Keratinocyte (primary cell): ENCODE measurements around the gene PSMB7. TPM values are rescaled to one million over a fixed set of nuclear protein-coding genes. Genes with fewer than 3 reads are reported as not detected.

Experiments
- DNase-seq: peaks from one replicate; pipeline ENCODE4 v3.0.0-alpha.2; 2011; ENCODE audit warnings: low read depth, missing footprints, low spot score
- FAIRE-seq: peaks from 2 replicates; lab custom pipeline; 2011; peaks lifted over from hg19 to GRCh38; lab: Jason Lieb, UNC
- H2AFZ ChIP-seq: 2 replicates; pipeline ENCODE4 v1.6.0; 2012; ENCODE audit warnings: low read length, control low read depth, inconsistent platforms; ENCODE audit not compliant: control insufficient read depth
- H3K27ac ChIP-seq: 2 replicates; pipeline ENCODE4 v1.5.1; 2011; ENCODE audit warnings: low read length; ENCODE audit not compliant: control insufficient read depth, insufficient read depth
- H3K27me3 ChIP-seq: 3 replicates; pipeline ENCODE4 v1.6.0; 2011; ENCODE audit warnings: low read length; ENCODE audit not compliant: control insufficient read depth, insufficient read depth; ENCODE audit errors: extremely low read depth
- H3K36me3 ChIP-seq, 2 experiments: 2 replicates in 1 of 2; 3 replicates in 1 of 2; pipeline ENCODE4 v1.5.1; 2011; ENCODE audit warnings: low read length in 2 of 2, mild to moderate bottlenecking in 1 of 2; ENCODE audit not compliant: control insufficient read depth in 2 of 2, insufficient read depth in 2 of 2; ENCODE audit errors: extremely low read depth in 1 of 2
- H3K4me1 ChIP-seq: 3 replicates; pipeline ENCODE4 v1.5.1; 2011; ENCODE audit warnings: low read length; ENCODE audit not compliant: control insufficient read depth, insufficient read depth; ENCODE audit errors: extremely low read depth
- H3K4me2 ChIP-seq: 3 replicates; pipeline ENCODE4 v1.6.0; 2011; ENCODE audit warnings: low read depth, low read length; ENCODE audit not compliant: control insufficient read depth, insufficient read depth; ENCODE audit errors: extremely low read depth
- H3K4me3 ChIP-seq, 3 experiments: fragments of 200-600 bp in 1 of 3; sonication (generic) in 1 of 3; 2 replicates in 2 of 3; 3 replicates in 1 of 3; pipeline ENCODE4 v1.5.1; 2011 to 2016; ENCODE audit warnings: low read length in 3 of 3, mild to moderate bottlenecking in 3 of 3, control low read depth in 2 of 3, inconsistent platforms in 1 of 3, low read depth in 1 of 3, mixed read lengths in 1 of 3, mixed run types in 1 of 3, moderate library complexity in 1 of 3; ENCODE audit not compliant: control insufficient read depth in 2 of 3, insufficient read depth in 2 of 3; ENCODE audit errors: extremely low read depth in 1 of 3
- H3K79me2 ChIP-seq: 2 replicates; pipeline ENCODE4 v1.6.0; 2012; ENCODE audit warnings: low read length; ENCODE audit not compliant: control insufficient read depth, insufficient read depth
- H3K9ac ChIP-seq: 3 replicates; pipeline ENCODE4 v1.6.0; 2011; ENCODE audit warnings: low read length; ENCODE audit not compliant: control insufficient read depth, insufficient read depth; ENCODE audit errors: extremely low read depth
- H3K9me1 ChIP-seq: 3 replicates; pipeline ENCODE4 v1.6.0; 2011; ENCODE audit warnings: low read length; ENCODE audit not compliant: control insufficient read depth, insufficient read depth; ENCODE audit errors: extremely low read depth
- H3K9me3 ChIP-seq: 2 replicates; pipeline ENCODE4 v1.5.1; 2012; ENCODE audit warnings: low read depth, low read length; ENCODE audit not compliant: control insufficient read depth
- H4K20me1 ChIP-seq: 3 replicates; pipeline ENCODE4 v1.6.0; 2011; ENCODE audit warnings: low read length; ENCODE audit not compliant: control insufficient read depth, insufficient read depth; ENCODE audit errors: extremely low read depth
- EZH2 ChIP-seq: IDR thresholded peaks from one replicate; pipeline ENCODE4 v1.6.1; 2012; ENCODE audit warnings: inconsistent platforms, mild to moderate bottlenecking, low read length, moderate library complexity
- dilution Hi-C: fragments of 300-500 bp; cut with MboI; formaldehyde crosslinking; loops from one replicate; pipeline ENCODE4 v1.7.0; 2020; ENCODE audit warnings: low sequenced_read_pairs; ENCODE audit not compliant: extremely low pct_ligation_motif_present
- polyA plus RNA-seq, 5 experiments: library from polyadenylated mRNA; depleted of rRNA in 3 of 5; stranded (reverse) in 3 of 5; stranded (forward) in 1 of 5; unstranded in 1 of 5; fragments of >200 nt; gene quantifications; 1 replicate in 1 of 5; 2 replicates in 3 of 5; 3 replicates in 1 of 5; pipeline versions ENCODE4 v1.2.1 to v1.2.3, GENCODE V29; 2011 to 2012; ENCODE audit warnings: missing spikeins in 2 of 5, low read depth in 1 of 5, low replicate concordance in 1 of 5
- TF ChIP-seq, protein P1 (sequence below), 3 experiments: IDR thresholded peaks in 1 of 3; conservative IDR thresholded peaks in 1 of 3; optimal IDR thresholded peaks in 1 of 3; 2 replicates in 2 of 3; 3 replicates in 1 of 3; pipeline versions ENCODE3 to v1.5.1; 2011; ENCODE audit warnings: low read length in 3 of 3, mild to moderate bottlenecking in 3 of 3, moderate library complexity in 2 of 3, control low read depth in 1 of 3, inconsistent platforms in 1 of 3; ENCODE audit not compliant: insufficient read depth in 2 of 3; ENCODE audit errors: extremely low read depth in 1 of 3

Gene PSMB7
- polyA plus RNA-seq, 1 donor (not counting 4 experiments of a cell fraction or from before 2014, with no cell fraction given): 388 TPM

DNA sequence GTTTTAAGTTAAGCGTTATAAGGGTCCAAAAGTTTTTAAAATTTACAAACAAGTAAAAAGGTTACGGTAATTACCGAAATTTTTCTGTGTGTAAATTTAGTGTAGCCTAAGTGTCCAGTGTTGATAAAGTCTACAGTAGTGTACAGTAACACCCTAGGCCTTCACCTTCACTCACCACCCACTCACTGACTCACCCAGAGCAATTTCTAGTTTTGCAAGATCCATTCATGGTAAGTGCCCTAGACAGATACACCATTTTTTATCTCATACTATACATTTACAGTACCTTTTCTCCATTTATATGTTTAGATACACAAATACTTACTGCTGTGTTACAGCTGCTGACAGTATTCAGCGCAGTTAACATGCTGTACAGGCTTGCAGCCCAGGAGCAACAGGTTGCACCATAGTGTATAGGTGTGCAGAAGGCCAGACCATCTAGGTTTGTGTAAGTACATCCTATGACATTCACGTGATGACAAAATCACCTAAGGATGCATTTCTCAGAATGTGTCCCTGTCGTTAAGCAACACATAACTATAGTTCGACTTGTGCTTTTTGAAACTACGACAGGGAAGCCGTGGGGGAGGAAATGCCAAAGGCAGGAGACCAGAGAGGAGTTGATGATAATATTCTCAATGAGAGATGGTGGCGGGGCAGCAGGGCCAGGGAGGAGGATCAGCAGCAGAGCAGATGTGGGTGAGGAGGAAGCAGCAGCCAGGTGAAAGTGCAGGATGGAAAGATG lies 48.6 kb downstream of the PSMB7 start:
- DNase-seq (no peak), FAIRE-seq (no peak)
- peaks cover 92% of the 10 kb centered on the region for H3K79me2 ChIP-seq

DNA sequence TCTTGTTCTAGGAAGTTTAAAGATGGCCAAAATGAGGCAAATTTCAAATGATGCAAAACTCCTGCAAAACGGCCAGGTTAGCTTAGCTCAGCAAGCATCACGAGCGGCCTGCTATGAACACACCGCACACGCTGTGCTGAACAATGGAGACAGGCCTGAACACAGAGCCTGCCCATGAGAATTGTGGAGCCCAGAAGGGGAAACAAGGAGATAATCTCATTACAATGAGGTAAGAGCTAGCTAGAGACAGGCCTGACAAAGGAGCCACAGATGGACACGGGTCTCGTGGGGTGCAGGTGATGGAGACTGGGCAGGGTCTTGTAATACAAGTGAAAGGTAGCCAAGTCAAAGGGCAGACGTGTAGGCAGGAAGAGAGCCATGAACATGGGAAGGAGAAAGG lies 50.2 kb downstream of the PSMB7 start:
- H3K9me3 ChIP-seq: no peaks in the 10 kb centered on the region
- H3K4me2 ChIP-seq: no peak overlapping the region
- H3K36me3 ChIP-seq: peaks cover 12 to 21% of the 10 kb centered on the region in 2 experiments
- DNase-seq (no peak), FAIRE-seq (no peak)
- no peak overlapping the region for H3K27ac ChIP-seq
- H3K4me1 ChIP-seq: peaks cover 9% of the 10 kb centered on the region
- dilution Hi-C loops: no loop called here
- H3K79me2 ChIP-seq: peaks cover 93% of the 10 kb centered on the region
- no peak for TF ChIP-seq EZH2
- TF ChIP-seq, protein P1, sequence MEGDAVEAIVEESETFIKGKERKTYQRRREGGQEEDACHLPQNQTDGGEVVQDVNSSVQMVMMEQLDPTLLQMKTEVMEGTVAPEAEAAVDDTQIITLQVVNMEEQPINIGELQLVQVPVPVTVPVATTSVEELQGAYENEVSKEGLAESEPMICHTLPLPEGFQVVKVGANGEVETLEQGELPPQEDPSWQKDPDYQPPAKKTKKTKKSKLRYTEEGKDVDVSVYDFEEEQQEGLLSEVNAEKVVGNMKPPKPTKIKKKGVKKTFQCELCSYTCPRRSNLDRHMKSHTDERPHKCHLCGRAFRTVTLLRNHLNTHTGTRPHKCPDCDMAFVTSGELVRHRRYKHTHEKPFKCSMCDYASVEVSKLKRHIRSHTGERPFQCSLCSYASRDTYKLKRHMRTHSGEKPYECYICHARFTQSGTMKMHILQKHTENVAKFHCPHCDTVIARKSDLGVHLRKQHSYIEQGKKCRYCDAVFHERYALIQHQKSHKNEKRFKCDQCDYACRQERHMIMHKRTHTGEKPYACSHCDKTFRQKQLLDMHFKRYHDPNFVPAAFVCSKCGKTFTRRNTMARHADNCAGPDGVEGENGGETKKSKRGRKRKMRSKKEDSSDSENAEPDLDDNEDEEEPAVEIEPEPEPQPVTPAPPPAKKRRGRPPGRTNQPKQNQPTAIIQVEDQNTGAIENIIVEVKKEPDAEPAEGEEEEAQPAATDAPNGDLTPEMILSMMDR (optimal IDR thresholded peaks at IDR 0.05 in 1 of 3, IDR thresholded peaks at IDR 0.05 in 1 of 3, conservative IDR thresholded peaks at IDR 0.05 in 1 of 3; ENCODE audit: extremely low read depth in 1 of 3, insufficient read depth in 2 of 3, low read length in 3 of 3): no peak
- no peaks in the 10 kb centered on the region for H3K27me3 ChIP-seq
- H2AFZ ChIP-seq: no peak overlapping the region
- H3K4me3 ChIP-seq: no peak overlapping the region
- H3K9ac ChIP-seq: no peak overlapping the region
- peaks cover 52% of the 10 kb centered on the region for H4K20me1 ChIP-seq
- H3K9me1 ChIP-seq: peaks cover 2% of the 10 kb centered on the region

More for the DNA sequence above, 48.6 kb downstream of the PSMB7 start:
- no peak overlapping the region for H3K4me3 ChIP-seq
- H3K4me1 ChIP-seq: peaks cover 9% of the 10 kb centered on the region
- H3K9me3 ChIP-seq: no peaks in the 10 kb centered on the region
- H4K20me1 ChIP-seq: peaks cover 42% of the 10 kb centered on the region
- H3K27me3 ChIP-seq: no peaks in the 10 kb centered on the region
- TF ChIP-seq, protein P1 (optimal IDR thresholded peaks at IDR 0.05 in 1 of 3, IDR thresholded peaks at IDR 0.05 in 1 of 3, conservative IDR thresholded peaks at IDR 0.05 in 1 of 3; ENCODE audit: extremely low read depth in 1 of 3, insufficient read depth in 2 of 3, low read length in 3 of 3): no peak
- TF ChIP-seq EZH2: no peak
- dilution Hi-C loops: no loop called here
- no peak overlapping the region for H3K9ac ChIP-seq
- H3K36me3 ChIP-seq: peaks cover 12 to 21% of the 10 kb centered on the region in 2 experiments
- H3K4me2 ChIP-seq: no peak overlapping the region
- peaks cover 2% of the 10 kb centered on the region for H3K9me1 ChIP-seq
- H2AFZ ChIP-seq: no peak overlapping the region
- H3K27ac ChIP-seq: no peak overlapping the region
